Measurements from ENCODE around the gene AMBRA1.
A peak's percentile ranks its signal among the peaks of the same experiment; 100 is the strongest.
"Not testable (repeated sequence)": the region's sequence is repeated elsewhere in the genome, so short reads cannot be mapped to it uniquely, and the experiment has no call there.

Gene AMBRA1

DNA sequence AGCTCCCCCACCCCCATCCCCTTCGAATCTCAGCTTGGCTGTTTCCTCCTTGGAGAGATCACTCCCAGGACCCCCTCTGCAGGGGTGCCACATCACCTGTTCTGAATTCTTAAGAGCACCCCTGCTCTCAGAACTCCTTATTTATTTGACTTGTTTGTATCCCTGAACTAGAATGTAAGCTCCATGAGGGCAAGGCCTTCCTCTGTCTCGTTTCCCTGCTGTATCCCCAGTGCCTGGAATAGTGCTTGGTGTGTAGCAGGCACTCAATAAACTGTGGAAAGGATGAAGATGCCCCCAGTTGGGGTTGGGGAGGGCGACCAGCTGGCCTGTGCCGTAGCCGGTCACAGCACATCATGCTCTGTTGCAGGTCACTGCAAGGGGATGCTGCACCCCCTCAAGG is 216.0 kb downstream of the AMBRA1 start:
- no peak for DNase-seq

DNA sequence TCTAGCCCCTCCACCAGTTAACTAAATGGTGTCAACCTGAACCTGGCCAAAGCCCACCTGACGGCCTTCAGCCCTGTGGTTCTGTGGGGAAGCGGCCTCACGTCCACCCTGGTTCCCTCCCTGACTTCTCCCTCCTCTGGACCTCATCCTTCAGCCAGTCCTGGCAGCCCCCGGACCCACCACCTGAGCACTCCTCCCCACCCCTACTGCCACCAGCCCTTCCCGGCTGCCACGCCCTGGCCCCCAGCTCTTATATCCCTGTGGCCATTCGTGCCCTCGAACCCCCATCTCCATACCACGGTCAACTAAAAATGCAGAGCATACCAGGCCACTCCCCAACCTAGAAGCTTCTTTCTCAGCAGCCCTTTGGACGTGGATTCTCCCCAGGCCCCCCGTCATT is 216.5 kb downstream of the AMBRA1 start:
- DNase-seq = no peak

GRCh38 chr11:46376258-46377050 is 217.4 kb downstream of the AMBRA1 start:
- no peak for DNase-seq

- DNase-seq = no peak
Observed at GRCh38 chr11:46375392-46376101, 218.3 kb downstream of the AMBRA1 start.

DNA sequence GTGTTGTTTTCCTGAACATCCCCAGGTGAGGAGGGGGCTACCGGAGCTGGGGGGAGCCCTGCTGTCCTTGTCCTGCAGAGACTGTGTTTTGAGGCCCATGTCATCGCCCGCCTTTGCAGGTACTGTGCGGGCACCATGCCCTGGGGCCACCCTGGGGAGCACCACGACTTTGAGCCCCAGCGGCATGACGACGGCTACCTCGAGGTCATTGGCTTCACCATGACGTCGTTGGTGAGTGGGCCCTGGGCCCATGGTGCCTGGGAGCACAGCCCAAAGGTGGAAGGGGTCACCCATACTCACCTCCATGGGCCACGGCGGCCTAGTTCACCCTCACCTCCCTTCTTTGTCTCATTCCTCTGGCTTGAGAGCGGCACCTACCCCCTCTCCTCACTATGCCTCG is 219.0 kb downstream of the AMBRA1 start:
- DNase-seq = no peak

GRCh38 chr11:46373787-46374740 is 219.8 kb downstream of the AMBRA1 start:
- DNase-seq = no peak

GRCh38 chr11:46372501-46372900 is 221.3 kb downstream of the AMBRA1 start:
- not testable (repeated sequence) for DNase-seq

GRCh38 chr11:46372086-46372485 is 221.7 kb downstream of the AMBRA1 start:
- DNase-seq = no peak

DNA sequence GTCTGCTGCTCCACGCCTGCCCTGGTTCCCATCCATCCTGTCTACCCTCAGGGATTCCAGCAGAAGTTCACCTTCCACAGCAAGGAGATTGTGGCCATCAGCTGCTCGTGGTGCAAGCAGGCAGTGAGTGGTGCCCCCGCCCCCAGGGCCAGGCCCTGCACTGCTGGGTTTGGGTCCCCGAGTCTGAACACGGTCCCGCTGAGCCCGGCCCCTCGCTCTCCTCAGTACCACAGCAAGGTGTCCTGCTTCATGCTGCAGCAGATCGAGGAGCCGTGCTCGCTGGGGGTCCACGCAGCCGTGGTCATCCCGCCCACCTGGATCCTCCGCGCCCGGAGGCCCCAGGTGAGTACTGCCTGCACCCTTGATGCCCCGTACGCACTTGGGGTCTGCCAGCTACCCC is 222.6 kb downstream of the AMBRA1 start:
- not testable (repeated sequence) for DNase-seq

- no peak for DNase-seq
Observed at GRCh38 chr11:46370253-46370652, 223.6 kb downstream of the AMBRA1 start.

DNA sequence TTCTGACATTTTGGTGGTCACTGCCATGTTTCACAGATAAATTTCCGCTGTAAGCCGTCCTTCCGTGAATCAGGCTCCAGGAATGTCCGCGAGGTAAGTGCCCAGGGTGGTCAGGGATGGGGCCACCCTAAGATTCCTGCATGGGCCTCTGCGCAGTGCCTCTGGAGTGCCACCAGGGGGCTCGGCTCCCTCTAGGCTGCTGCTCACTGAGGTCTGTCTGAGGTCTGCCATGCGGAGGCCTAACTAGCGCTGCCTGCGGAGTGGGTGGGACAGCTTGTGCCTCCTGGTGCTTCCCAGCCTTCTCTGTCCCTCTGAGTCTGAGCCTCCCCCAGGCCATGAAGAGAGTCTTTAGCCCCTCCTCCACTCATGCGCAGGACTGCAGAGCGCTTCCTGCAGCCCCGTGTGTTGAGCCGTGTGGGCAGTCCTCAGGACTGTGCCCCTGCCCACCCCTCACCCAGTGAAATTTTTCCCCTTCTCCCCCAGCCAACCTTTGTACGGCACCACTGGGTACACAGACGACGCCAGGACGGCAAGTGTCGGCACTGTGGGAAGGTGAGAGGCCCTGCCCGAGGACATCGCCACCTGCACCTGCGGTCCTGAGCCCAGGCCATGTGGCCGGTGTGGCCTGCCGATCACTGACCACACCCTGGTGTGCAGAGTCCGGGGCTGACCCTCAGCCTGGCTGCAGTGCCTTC is 224.2 kb downstream of the AMBRA1 start:
- peak; percentile 85 for DNase-seq

GRCh38 chr11:46367916-46368267 is 225.9 kb downstream of the AMBRA1 start:
- no peak for DNase-seq

- peak; percentile 67 for DNase-seq
Observed at GRCh38 chr11:46367244-46367915, 226.4 kb downstream of the AMBRA1 start.

GRCh38 chr11:46366661-46367161 is 227.1 kb downstream of the AMBRA1 start:
- no peak for DNase-seq

GRCh38 chr11:46366260-46366659 is 227.6 kb downstream of the AMBRA1 start:
- no peak for DNase-seq

DNA sequence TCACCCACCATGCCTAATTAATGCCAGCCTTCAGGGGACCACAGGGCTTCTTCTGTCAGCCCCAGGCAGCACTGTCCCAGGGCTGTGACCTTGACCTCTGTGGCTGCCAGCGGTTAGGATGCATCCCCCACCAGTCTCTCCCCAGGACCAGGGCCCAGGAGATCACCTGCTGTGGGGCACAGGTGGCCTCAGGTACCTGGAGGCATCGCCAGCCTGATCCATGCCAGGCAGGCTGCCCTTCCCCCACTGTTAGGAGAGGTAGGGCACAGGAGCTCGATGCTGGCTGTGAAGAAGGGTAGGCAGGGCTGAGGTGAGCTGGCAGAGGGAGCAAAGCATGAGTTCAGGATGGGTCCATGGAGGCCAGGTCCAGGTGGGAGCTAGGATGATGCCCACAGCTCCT is 229.0 kb downstream of the AMBRA1 start:
- DNase-seq = no peak

DNA sequence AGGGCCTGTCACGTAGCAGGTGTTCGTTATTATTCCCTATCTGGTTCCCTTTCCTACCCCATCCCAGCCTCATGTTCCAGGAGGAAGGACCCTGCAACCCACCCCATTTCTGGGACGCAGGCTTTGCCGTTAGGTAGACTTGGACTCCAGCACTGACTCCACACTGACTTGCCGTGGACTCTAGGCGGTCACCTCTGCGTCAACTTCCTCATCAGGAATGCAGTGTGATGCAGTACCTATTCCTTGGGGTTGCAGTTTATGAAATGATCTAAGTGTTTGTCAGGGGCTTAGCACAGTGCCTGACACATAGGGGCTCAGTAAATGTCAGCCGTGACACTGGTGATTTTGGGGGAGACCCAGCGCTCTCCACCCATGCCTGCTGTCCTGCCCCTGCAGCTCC is 229.8 kb downstream of the AMBRA1 start:
- DNase-seq = no peak

GRCh38 chr11:46363455-46364005 is 230.3 kb downstream of the AMBRA1 start:
- no peak for DNase-seq

GRCh38 chr11:46363031-46363407 is 230.8 kb downstream of the AMBRA1 start:
- no peak for DNase-seq

DNA sequence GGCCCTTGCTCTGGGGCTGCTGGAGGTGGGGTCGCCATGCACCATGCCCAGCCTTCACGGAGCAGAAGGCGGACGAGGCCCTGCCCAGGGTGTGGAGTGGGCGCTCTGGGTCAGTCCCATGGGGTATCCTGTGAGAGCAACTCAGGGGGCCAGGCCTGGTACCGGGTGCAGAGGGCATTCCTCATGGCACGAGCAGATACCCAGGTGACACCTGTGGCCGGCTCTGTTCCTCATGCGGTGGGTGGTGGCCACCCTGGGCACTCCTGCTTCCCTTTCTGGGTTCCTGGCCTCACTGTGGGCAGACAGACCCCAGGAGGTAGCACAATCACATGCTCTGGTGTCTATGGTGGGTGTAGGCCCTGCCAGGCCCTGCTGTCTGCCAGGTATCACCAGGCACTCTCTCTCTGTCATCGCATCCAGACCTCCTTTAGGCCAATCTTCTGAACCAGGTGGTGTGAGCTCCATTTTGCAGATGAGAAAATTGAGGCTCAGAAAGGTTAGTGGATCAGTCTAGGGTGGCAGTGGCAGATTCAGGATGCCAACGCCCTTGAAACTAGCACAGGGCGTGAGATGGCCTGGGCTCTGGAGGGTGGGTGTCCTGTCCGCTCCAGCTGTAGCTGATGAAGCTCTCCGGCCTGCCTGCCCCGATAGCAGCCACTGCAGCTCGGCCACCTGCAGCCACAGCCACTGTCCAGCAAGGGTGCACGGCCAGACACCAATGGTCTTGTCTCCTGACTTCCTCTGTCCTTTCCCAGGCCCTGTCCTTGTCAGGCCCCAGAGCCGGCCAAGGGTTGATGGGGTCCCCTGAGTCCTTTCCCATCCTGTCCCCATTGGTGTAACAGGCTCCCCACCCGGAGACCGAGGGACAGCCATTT is 231.4 kb downstream of the AMBRA1 start:
- no peak for DNase-seq
